Measurements from ENCODE around the gene GRM5. TPM values are rescaled to one million over a fixed set of nuclear protein-coding genes. Genes with fewer than 3 reads are reported as not detected.
A peak's percentile ranks its signal among the peaks of the same experiment; 100 is the strongest.
"Not testable (repeated sequence)": the region's sequence is repeated elsewhere in the genome, so short reads cannot be mapped to it uniquely, and the experiment has no call there.

The GRM5 gene
- total RNA-seq, 1 donor from 2014 or later: 0.13 TPM

GRCh38 chr11:88569342-88569741, 496.4 kb downstream of the GRM5 start:
- intact Hi-C loops (cut with DNase I): no loop called here
- DNase-seq (ENCODE audit: low spot score): no peak

DNA sequence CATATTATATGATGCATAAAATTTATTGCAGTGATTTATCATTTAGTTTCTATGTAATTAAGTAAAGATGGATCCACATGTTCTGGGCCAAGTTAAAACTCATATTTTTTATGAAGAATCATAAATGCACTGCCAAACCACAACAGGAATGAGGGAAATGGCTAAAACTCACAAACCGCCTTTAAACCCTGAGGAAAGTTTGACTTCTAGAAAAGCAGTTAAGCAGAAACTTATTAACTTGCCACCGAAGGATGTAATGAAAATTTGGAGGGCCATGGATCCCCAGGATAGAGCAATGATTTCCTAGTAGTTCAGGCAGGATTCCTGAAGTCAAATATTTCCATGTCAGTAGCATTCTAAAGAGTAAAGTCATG, 510.0 kb downstream of the GRM5 start:
- no peak for DNase-seq (ENCODE audit: low spot score)
- intact Hi-C loops (cut with DNase I): no loop called here

DNA sequence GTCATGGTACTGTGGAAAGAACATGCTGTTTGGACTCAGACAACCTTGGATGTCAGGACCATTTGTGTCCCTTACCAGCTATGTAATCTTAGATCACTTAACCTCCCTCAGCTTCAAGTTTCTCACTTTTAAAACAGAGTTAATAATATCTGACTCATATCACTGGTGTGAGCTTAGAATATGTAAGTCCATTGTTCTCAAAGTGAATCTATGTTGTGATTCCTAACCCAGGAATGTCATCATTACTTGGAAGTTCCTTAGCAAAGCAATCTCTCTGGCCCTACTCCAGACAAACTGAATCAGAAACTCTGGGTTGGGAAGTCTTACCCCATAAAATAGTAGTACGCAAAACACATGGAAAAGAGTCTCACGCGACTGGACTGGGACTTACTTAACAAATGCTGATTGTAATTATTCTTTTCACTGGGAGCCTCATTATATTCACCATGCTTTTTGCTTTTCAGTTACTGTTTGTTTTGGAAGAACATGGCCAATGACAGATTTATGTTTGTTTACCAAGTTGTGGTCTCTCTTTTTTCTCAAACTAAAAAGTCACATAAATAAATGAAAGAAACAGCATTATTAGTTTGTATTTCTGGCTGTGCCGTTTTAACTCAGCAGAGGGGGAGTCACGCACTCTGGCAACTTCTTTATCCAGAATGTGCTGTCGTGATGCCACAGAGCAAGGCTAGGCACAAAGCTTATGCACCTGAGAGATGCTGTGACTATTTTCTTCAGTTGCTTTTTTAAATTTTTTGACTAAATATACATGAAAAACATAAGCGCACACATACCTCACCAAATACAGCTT, 510.6 kb downstream of the GRM5 start:
- no peak for DNase-seq (ENCODE audit: low spot score)
- intact Hi-C loops (cut with DNase I): no loop called here

DNA sequence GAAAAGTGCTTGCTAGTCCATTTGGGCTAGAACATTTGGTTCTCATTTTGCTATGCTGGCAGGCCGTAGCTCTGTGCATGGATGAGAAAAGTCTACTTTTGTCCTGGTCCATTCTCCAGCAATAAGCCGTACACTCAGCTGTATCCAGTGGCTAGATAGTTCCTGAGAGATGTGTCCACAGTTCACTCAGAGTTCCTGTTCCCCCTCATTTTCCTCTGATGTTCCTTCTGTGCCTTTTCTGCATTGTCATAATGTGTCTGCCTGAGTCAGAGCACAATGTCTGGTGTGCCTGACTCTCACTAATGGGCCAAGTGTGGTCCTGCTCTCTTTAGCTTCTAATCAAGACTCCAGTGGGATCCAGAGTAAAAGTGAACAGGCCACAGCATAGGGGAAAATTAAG, 512.6 kb downstream of the GRM5 start:
- DNase-seq (ENCODE audit: low spot score): no peak
- intact Hi-C loops (cut with DNase I): no loop called here

DNA sequence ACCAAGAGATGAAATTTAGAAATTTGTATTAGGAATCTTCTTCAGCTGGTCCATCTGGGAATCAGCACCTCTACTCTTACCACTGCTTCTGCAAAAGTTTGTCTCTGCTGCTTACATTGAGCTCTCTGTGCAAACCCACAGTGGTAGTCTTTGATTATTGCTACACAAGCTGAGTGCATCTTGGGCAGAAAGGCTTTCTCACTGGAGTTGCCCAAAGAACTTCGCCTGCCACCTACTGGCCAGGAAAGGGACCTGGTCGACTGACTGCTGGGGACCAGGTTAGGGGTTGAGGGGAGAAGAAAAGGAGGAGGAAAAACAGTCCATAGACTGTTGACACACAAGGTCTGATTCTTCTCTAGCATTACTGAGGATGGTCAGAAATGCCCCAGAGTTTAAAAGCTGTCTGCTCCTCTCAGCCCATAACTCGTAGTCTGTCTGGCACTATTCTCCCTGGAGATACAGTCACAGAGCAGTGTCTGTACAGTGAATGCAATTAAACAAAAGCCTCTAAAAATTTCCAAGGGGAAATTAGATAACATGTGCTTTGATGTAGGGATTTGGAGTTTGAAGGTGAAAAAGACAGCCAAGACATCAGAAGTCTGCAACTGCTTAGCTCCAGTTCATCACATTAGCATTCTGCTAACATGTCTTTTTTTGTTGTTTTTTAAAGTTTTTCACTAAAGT, 513.3 kb downstream of the GRM5 start:
- intact Hi-C loops (cut with DNase I): no loop called here
- no peak for DNase-seq (ENCODE audit: low spot score)

DNA sequence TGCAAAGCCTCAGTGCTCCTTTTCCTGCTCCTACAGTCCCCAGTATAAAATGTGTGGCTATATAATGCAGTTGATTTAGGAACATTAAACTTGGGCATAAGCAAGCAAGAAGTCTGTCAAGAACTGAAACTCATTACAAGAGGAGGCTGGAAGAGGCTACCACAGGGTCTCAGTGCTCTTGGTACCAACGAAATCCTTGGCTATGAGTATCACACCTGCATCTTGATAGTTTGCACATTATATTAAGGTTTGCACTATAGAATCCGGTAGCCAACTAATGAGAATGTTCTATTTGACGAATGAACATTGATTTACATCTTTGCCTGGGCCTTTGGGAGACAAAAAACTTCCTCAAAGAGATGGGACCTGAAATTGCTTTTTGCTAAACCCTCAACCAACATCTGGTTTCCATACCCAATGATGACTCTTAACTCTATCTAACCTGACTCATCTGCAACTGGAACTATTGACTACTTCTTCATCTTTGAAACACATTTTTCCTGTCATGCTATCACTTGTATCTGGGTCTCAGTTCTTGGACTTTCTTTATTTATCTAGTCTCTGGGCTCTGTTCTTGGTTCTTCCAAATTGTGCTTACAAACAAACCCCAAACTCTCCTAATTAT, 521.0 kb downstream of the GRM5 start:
- intact Hi-C loops (cut with DNase I): loop anchor here (5.0 kb wide), 1 partner anchor 312 kb away; no protein-coding TSS in a partner anchor
- DNase-seq (ENCODE audit: low spot score): no peak

DNA sequence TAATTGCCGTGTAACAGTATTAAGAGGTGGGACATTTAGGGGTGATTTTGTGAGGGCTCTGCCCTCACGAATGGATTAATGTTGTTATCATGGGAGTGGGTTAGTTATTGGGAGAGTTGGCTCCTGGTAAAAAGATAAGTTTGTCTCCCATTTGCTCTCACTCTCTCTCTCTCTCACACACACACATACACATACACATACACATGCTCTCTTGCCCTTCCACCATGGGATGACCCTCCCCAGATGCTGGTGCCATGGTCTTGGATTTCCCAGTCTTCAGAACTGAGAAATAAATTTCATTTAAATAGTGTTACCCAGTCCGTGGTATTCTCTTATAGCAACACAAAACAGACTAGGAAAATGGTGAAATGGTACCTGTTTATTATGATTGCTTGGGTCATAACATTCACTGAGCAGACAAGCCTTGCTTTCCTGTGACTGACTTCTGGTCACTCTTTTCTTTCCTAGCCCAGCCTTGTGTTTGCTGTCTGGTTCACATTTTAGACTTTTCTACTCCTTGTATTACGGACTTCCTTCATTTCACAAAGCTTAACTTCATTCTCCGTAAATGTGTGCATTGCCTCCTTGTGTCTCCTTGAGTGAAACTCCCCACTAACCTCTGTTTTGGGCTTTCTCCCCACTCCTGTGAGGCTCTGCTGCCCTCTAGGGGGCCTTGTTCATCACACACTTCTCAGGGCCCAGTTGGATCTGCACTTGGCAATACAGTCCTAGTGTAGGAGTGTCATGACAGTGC, 521.7 kb downstream of the GRM5 start:
- intact Hi-C loops (cut with DNase I): loop anchor here (5.0 kb wide), 1 partner anchor 312 kb away; no protein-coding TSS in a partner anchor
- DNase-seq (ENCODE audit: low spot score): peak; percentile 80

DNA sequence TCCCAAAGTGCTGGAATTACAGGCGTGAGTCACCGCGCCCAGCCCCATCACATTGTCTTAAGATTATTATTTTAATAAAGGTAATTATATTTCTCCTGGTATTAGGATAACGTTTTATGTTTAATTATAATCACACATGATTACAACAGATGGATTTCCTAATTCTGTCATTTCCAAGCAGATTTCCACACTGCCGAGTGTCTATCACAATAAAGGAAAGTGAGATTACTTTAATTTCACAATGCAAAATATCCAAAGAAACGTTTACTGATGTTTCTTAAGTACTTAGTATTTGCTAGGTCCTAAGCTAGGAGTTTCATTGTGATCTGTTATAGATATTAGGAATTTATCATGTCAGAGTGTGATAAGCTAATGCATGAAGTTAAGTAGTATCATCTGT, 524.8 kb downstream of the GRM5 start:
- no peak for DNase-seq (ENCODE audit: low spot score)
- intact Hi-C loops (cut with DNase I): loop anchor here (5.0 kb wide), 1 partner anchor 309 kb away; no protein-coding TSS in a partner anchor

DNA sequence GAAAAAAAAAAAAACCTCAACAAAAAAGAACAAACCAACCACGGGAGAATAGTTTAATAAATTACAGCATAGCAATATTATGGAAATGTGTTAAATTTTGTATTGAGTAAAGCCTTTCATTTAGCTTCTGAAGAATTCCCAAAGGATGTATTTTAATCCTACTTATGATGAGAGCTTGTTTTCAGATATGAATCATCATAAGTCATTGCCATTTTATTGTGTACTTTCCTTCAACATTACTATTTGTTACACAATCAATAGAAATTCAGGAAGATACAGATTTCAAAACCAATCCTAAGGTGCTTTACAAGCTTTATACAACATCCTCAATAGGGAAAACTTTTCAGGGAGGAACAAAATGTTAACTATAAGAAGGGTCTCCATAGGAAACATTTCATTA, 527.7 kb downstream of the GRM5 start:
- intact Hi-C loops (cut with DNase I): loop anchor here (10.0 kb wide), 1 partner anchor 113 kb away; no protein-coding TSS in a partner anchor
- no peak for DNase-seq (ENCODE audit: low spot score)

DNA sequence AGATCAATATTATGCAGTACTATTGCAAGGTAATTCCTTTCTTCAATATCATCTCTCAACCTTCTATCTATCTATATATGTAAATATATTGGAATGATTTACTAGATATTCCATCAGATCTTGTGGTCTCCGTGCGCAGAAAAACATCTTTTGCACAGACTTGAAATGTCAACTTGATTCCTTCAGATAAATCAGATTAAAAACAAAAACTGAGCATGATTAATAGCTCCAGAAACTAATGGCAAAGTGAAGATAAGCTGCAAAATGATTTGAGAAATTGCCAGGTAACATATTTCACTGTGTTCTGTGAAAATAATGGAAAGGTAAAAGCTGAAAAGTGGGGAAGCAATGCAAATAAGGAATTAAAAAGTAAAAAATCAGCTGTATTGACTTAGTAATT, 528.2 kb downstream of the GRM5 start:
- intact Hi-C loops (cut with DNase I): loop anchor here (10.0 kb wide), 1 partner anchor 113 kb away; no protein-coding TSS in a partner anchor

GRCh38 chr11:88536616-88537265, 529.0 kb downstream of the GRM5 start:
- no peak for DNase-seq (ENCODE audit: low spot score)
- intact Hi-C loops (cut with DNase I): loop anchor here (10.0 kb wide), 1 partner anchor 112 kb away; no protein-coding TSS in a partner anchor

More for the DNA sequence above, 528.2 kb downstream of the GRM5 start:
- no peak for DNase-seq (ENCODE audit: low spot score)

- DNase-seq (ENCODE audit: low spot score): no peak
- intact Hi-C loops (cut with DNase I): loop anchor here (10.0 kb wide), 1 partner anchor 111 kb away; no protein-coding TSS in a partner anchor
These were observed 529.8 kb downstream of the GRM5 start for GRCh38 chr11:88535916-88536547.

- DNase-seq (ENCODE audit: low spot score): no peak
- intact Hi-C loops (cut with DNase I): loop anchor here (10.0 kb wide), 1 partner anchor 110 kb away; no protein-coding TSS in a partner anchor
These were observed 530.5 kb downstream of the GRM5 start for GRCh38 chr11:88535266-88535665.

- DNase-seq (ENCODE audit: low spot score): not testable (repeated sequence)
- intact Hi-C loops (cut with DNase I): loop anchor here (10.0 kb wide), 1 partner anchor 110 kb away; no protein-coding TSS in a partner anchor
These were observed 531.1 kb downstream of the GRM5 start for GRCh38 chr11:88534706-88535105.

DNA sequence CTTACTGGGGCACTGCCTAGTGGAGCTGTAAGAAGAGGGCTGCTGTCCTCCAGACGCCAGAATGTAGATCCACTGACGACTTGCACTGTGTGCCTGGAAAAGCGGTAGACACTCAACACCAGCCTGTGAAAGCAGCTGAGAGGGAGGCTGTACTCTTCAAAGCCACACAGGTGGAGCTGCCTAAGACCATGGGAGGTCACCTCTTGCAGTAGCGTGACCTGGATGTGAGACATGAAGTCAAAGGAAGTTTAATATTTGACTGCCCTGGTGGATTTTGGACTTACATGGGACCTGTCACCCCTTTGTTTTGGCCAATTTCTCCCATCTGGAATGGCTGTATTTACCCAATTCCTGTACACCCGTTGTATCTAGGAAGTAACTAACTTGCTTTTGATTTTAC, 531.6 kb downstream of the GRM5 start:
- intact Hi-C loops (cut with DNase I): loop anchor here (10.0 kb wide), 1 partner anchor 109 kb away; no protein-coding TSS in a partner anchor
- DNase-seq (ENCODE audit: low spot score): no peak

- intact Hi-C loops (cut with DNase I): loop anchor here (10.0 kb wide), 1 partner anchor 108 kb away; no protein-coding TSS in a partner anchor
- DNase-seq (ENCODE audit: low spot score): no peak
These were observed 532.8 kb downstream of the GRM5 start for GRCh38 chr11:88533001-88533400.

GRCh38 chr11:88531831-88532230, 534.0 kb downstream of the GRM5 start:
- no peak for DNase-seq (ENCODE audit: low spot score)
- intact Hi-C loops (cut with DNase I): loop anchor here (10.0 kb wide), 1 partner anchor 107 kb away; no protein-coding TSS in a partner anchor

- DNase-seq (ENCODE audit: low spot score): no peak
- intact Hi-C loops (cut with DNase I): no loop called here
These were observed 536.4 kb downstream of the GRM5 start for GRCh38 chr11:88529426-88529825.
